Loucy (cell line): ENCODE data around the gene ENOX1.

Experiments
- H2AFZ ChIP-seq: fragments of 200-600 bp; sonication (generic); 2 replicates; pipeline ENCODE4 v1.6.0; 2016; ENCODE audit warnings: antibody characterized with exemption, mild to moderate bottlenecking, low read length, moderate library complexity
- H3F3A ChIP-seq: fragments of 200-600 bp; 2 replicates; pipeline ENCODE4 v1.6.0; 2016; ENCODE audit warnings: antibody characterized with exemption, low read depth, mild to moderate bottlenecking
- H3K27me3 ChIP-seq: fragments of 200-600 bp; sonication (generic); 2 replicates; pipeline ENCODE4 v1.6.1; 2014; ENCODE audit warnings: low read length, mild to moderate bottlenecking; ENCODE audit not compliant: insufficient read depth, poor library complexity, severe bottlenecking
- H3K36me3 ChIP-seq: fragments of 200-600 bp; sonication (generic); 2 replicates; pipeline ENCODE4 v1.6.1; 2016; ENCODE audit warnings: low read length; ENCODE audit not compliant: insufficient read depth
- H3K4me1 ChIP-seq: fragments of 200-600 bp; sonication (generic); 2 replicates; pipeline ENCODE4 v1.5.1; 2014; ENCODE audit warnings: low read length, mild to moderate bottlenecking; ENCODE audit not compliant: insufficient read depth, poor library complexity, severe bottlenecking
- H3K4me2 ChIP-seq: fragments of 200-600 bp; sonication (generic); 2 replicates; pipeline ENCODE4 v1.6.0; 2014; ENCODE audit warnings: antibody characterized with exemption, low read length, low read depth, mild to moderate bottlenecking; ENCODE audit not compliant: poor library complexity, severe bottlenecking
- H3K4me3 ChIP-seq: fragments of 200-600 bp; sonication (generic); 2 replicates; pipeline ENCODE4 v1.5.1; 2014; ENCODE audit warnings: low read length, mild to moderate bottlenecking, mixed read lengths; ENCODE audit not compliant: poor library complexity, severe bottlenecking
- H3K79me2 ChIP-seq: fragments of 200-600 bp; sonication (generic); 2 replicates; pipeline ENCODE4 v1.6.1; 2014; ENCODE audit warnings: low read length; ENCODE audit not compliant: insufficient read depth
- H3K9ac ChIP-seq: fragments of 200-600 bp; sonication (generic); 2 replicates; pipeline ENCODE4 v1.6.0; 2014; ENCODE audit warnings: mild to moderate bottlenecking, low read depth, low read length, moderate library complexity; ENCODE audit not compliant: poor library complexity, severe bottlenecking
- H3K9me2 ChIP-seq: fragments of 200-600 bp; sonication (generic); replicated peaks from 2 replicates; pipeline ENCODE4 v1.6.1; 2016; ENCODE audit warnings: low read depth, low read length, mixed read lengths
- H3K9me3 ChIP-seq: fragments of 200-600 bp; sonication (generic); 2 replicates; pipeline ENCODE4 v1.6.1; 2014; ENCODE audit warnings: mild to moderate bottlenecking, antibody characterized with exemption, low read length, low read depth; ENCODE audit not compliant: insufficient read depth
- H4K20me1 ChIP-seq: fragments of 200-600 bp; sonication (generic); 2 replicates; pipeline ENCODE4 v1.6.0; 2014; ENCODE audit warnings: antibody characterized with exemption, low read length, mild to moderate bottlenecking; ENCODE audit not compliant: insufficient read depth, poor library complexity, severe bottlenecking
- EZH2phosphoT487 ChIP-seq: fragments of 200-600 bp; IDR thresholded peaks from 2 replicates; pipeline ENCODE4 v1.6.1; 2018; ENCODE audit warnings: antibody characterized with exemption, mild to moderate bottlenecking, moderate library complexity, borderline replicate concordance
- TF ChIP-seq, protein P1 (sequence below): fragments of 200-600 bp; sonication (generic); conservative IDR thresholded peaks from 2 replicates; pipeline ENCODE4 v1.5.1; 2014; ENCODE audit warnings: mild to moderate bottlenecking, antibody characterized with exemption, low read length

The ENOX1 gene

DNA sequence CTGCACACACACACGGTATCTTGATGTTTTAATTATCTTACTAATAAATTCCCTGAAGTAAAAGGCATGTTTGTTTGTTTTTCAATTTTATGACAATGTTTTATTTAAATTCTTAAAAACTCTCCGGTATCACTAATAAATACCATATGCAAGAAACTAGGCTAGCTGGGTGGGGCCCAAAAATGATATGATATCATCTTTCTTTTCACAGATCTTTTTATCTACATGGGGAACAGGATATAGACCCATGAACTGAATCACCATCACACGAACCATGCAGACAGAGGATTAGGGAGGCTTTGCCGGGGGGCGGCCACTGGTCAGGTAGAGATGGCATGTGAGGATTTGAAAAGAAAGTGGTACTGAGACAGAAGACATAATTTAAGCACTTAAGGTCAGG, 266.4 kb downstream of the ENOX1 start:
- H3K4me2 ChIP-seq, result no peak overlapping the region
- H3K4me3 ChIP-seq, result no peak overlapping the region
- TF ChIP-seq, protein P1, sequence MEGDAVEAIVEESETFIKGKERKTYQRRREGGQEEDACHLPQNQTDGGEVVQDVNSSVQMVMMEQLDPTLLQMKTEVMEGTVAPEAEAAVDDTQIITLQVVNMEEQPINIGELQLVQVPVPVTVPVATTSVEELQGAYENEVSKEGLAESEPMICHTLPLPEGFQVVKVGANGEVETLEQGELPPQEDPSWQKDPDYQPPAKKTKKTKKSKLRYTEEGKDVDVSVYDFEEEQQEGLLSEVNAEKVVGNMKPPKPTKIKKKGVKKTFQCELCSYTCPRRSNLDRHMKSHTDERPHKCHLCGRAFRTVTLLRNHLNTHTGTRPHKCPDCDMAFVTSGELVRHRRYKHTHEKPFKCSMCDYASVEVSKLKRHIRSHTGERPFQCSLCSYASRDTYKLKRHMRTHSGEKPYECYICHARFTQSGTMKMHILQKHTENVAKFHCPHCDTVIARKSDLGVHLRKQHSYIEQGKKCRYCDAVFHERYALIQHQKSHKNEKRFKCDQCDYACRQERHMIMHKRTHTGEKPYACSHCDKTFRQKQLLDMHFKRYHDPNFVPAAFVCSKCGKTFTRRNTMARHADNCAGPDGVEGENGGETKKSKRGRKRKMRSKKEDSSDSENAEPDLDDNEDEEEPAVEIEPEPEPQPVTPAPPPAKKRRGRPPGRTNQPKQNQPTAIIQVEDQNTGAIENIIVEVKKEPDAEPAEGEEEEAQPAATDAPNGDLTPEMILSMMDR, result no peak
- no peak for TF ChIP-seq EZH2phosphoT487

DNA sequence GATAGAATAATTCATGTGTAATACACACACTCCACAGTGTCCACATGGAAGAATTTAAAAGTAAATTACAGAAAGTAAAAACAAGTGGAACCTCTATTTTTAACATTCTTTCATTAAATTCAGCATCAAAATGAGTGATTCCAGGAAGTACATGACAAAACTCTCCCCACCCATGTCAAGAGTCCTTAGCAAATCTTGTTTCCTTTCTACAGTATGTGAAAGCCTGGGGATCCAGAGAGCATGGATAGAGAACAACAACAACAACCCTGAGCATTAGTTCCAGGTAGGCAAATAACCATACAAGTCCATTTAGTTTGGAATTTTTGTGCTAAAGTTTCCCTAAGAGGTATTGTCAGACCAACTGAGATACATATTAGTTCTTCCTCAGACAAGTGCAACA, 267.9 kb downstream of the ENOX1 start:
- TF ChIP-seq, protein P1, result no peak
- no peak for TF ChIP-seq EZH2phosphoT487

More for the DNA sequence above, 266.4 kb downstream of the ENOX1 start:
- Histone ChIP-seq H4K20me1 (no peaks in the 10 kb centered on the region), H2AFZ (no peak overlapping the region), H3K36me3 (no peaks in the 10 kb centered on the region), H3K9me2 (no peaks in the 10 kb centered on the region), H3F3A (no peaks in the 10 kb centered on the region), H3K27me3 (no peaks in the 10 kb centered on the region), H3K4me1 (peaks cover 7% of the 10 kb centered on the region), H3K9ac (no peak overlapping the region), H3K9me3 (no peaks in the 10 kb centered on the region), H3K79me2 (no peaks in the 10 kb centered on the region)

DNA sequence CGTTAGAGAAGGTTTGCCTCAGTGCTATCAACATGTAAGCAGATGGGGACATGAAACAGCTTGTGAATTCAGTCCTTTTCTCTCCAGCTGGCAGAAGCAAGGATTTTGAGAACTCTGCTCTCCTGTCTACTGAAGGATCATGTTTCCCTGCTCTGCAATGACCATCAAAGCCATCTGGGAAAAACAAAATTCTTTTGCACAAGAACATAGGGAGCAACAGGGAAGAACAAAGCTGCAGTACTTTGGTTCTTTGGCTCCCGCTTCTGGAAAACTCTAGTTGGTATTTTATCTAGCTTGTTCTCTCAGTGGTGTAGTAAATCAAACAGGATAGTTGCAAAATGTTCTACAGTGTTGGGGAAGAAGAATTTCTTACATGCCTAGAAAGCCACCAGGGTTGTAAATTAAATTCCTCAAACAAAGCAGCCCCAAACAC, 270.4 kb downstream of the ENOX1 start:
- Histone ChIP-seq H2AFZ (no peak overlapping the region), H3K9ac (no peak overlapping the region), H3K4me1 (peaks cover 7% of the 10 kb centered on the region), H4K20me1 (no peaks in the 10 kb centered on the region), H3K9me2 (no peaks in the 10 kb centered on the region), H3K79me2 (no peaks in the 10 kb centered on the region), H3K36me3 (no peaks in the 10 kb centered on the region), H3K4me3 (no peak overlapping the region), H3K4me2 (no peak overlapping the region), H3F3A (no peaks in the 10 kb centered on the region), H3K9me3 (no peaks in the 10 kb centered on the region), H3K27me3 (no peaks in the 10 kb centered on the region)
- no peak for TF ChIP-seq EZH2phosphoT487
- TF ChIP-seq, protein P1, result no peak

More for the DNA sequence above, 267.9 kb downstream of the ENOX1 start:
- Histone ChIP-seq H3K9me3 (no peaks in the 10 kb centered on the region), H3K27me3 (no peaks in the 10 kb centered on the region), H3K9me2 (no peaks in the 10 kb centered on the region), H3K4me2 (no peak overlapping the region), H4K20me1 (no peaks in the 10 kb centered on the region), H3K79me2 (no peaks in the 10 kb centered on the region), H3K36me3 (no peaks in the 10 kb centered on the region), H3K4me1 (peaks cover 7% of the 10 kb centered on the region), H3K4me3 (no peak overlapping the region), H3F3A (no peaks in the 10 kb centered on the region), H3K9ac (no peak overlapping the region), H2AFZ (no peak overlapping the region)
